ENCODE data around the gene SHROOM4.

The SHROOM4 gene

DNA sequence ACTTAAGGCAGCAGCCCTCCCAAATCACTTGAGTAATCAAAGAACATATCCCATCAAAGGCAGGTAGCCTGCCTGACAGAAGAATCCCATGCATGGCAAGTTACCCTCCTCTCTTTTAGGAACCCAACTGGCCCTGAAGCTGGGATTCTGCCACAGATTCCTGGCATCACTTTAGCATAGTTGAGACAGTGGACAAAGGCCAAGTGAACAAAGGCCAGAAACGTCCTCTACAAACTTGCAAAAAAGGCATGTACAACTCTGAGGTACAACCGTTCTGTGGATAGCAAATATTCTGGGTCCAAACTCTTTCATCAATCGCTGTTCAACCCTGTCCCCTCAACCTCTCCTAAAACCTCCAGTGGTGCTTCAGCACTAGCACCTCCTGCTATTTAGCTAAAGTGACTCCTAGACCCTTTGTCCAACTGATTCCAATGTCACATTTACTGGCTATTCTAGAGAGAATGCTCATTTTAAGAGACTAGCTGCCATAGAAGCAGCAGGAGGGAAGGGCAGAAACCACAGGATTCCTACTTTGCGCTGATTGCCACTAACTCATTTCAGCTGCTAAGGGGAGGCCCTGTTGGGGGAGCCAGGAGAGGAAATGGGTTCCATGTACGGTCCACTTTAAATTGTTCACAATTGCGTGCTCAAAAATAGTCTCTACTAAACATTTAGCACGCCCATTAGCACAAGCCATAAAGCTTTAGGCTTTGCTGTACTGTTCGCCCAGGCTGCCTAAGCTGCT lies 105.9 kb downstream of the SHROOM4 start:
- DNase-seq (ENCODE audit: low spot score): no peak

DNA sequence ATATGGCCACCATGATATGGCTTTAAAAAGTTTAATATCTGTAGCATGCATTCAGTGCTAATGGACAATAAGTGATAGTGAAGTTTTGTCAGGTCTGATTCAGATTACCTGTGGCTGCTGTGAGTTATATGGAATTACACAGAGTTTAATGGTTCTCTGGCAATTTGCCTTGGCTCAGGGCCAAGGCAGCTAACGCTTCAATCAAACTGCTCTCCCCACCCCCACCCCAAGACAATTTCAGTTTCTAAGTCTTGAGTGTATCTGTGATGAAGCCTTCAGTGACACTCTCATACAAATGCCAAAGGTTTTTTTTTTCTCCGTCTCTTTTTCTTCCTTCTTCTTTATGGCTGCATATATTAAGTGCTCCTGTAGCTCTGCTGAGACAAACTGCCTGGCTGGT lies 106.6 kb downstream of the SHROOM4 start:
- DNase-seq (ENCODE audit: low spot score): no peak

DNA sequence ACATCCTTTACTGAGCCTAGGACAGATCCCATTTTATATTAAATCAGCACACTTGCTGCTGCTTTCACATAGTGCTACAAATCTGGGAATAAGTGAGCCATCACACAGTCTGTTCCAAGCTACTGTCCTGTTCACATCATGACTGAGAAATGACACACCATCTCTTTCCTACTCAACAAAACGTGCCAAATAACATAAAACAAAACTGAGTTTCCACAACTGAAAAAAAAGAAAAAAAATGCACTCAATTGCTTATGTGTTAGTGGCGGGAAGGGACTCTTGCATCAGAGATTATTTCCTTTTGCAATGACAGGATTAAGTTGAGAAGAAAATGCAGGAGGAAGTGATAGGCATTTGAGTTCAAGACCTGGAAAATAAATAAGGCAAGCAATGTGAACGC lies 109.0 kb downstream of the SHROOM4 start:
- no peak for DNase-seq (ENCODE audit: low spot score)

DNA sequence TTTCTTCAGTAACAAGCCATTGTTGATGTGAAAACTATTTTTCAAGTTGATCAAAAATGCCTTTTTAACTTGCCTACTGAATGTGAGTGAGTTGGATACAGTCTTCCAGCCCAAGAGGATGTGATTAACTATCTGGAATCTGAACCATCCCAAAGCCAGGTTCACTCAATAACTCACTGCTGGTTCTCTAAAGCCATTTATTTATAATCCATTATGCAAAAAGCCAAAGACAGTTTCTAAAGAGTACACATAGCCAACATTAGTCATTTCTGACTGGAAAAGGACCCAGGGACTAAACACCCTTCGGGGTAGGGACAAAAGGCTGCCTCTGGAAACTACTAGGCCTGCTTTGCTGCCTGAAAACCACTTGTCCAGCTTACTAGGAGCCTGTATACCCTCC lies 109.6 kb downstream of the SHROOM4 start:
- DNase-seq (ENCODE audit: low spot score): peak; percentile 9

DNA sequence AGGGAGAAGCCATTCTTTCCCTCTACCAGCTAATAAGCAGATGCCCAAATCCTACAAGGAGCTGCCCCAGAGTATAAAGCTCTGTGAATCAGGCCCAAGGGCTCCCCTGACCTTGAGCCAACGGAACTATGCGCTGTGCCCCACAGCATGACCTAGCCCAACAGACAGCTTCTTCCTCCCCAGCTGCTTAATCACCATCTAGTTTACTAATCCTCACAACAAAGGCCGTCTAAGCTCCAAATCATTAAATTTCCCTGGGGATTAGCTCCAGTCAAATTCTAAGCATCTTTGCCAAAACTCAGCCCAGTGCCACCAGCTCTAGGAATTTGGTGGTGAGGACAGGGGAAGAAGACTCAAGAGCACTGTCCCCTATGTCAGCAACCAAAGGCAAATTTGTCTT lies 113.1 kb downstream of the SHROOM4 start:
- no peak for DNase-seq (ENCODE audit: low spot score)

DNA sequence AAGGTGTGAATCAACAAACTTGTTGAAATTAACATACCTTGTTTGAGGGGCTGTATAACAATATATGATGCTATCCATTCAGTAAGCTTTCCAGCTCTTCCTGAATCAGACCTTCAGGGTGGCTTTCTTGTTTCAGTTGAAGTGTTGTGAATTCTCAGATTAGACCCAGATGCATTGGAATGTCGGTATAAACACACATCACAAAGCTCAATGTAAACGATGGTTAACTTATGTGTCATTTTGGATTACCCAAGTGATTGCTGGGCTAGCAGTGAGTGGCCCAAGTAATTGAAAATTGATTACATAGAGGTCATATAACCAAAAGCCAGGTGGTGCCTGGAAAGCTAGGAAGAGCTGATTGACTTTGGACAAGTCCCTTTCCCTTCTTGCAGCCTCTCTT lies 115.0 kb downstream of the SHROOM4 start:
- no peak for DNase-seq (ENCODE audit: low spot score)

DNA sequence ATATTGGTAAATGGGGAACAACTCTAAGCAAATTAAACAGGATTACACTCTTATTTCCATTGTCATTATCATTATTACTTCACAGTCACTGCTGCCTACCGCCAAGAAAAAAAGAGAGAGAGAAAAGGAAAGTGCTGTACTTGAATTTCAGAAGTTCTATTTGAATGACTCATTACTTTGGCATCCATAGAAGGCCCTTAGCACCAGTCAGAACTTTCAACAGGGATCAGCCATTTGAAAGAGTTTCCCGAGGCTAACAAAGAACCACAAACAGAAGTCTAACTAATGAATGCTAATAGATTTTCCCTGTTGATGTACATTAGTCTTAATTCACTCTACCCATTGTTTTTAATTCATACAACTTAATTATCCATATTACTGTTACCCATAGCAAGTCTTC lies 116.3 kb downstream of the SHROOM4 start:
- DNase-seq (ENCODE audit: low spot score): peak; percentile 55

DNA sequence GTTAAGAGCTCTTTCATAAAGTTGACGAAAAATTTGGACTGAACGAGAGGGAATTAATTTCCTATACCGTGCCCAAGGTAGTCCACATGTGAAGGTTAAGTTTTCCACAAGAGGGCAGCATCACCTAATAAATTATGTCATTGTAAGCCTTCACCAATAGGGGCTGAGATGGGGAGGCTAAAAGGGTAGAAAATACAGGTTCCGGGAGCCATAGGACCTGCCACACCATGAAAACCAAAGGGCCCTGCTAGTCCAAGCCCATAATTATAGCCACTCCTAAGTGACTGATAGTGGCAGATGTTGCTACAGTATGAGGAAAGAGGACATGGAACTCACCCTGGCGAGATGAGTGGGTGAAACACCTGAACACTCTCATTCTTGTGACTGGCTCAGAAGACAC lies 122.2 kb downstream of the SHROOM4 start:
- peak; percentile 51 for DNase-seq (ENCODE audit: low spot score)

DNA sequence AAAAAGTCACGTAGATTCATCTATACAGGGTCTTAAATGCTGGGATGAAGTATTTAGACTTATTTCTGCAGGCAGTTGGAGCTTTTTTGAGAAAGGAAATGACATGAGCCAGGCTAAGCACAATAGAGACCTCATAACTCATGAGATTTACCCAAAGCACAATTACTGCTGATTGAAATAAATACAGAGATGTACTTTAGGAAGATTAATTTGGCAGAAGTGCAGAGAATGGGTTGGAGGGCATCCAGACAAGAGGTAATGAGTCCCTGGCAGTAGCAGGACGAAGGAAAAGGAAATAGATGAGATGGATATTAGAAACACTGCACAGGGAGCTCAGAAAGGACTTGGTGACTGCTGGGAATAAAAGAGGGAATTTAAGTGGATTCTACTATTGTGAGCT lies 129.1 kb downstream of the SHROOM4 start:
- no peak for DNase-seq (ENCODE audit: low spot score)

DNA sequence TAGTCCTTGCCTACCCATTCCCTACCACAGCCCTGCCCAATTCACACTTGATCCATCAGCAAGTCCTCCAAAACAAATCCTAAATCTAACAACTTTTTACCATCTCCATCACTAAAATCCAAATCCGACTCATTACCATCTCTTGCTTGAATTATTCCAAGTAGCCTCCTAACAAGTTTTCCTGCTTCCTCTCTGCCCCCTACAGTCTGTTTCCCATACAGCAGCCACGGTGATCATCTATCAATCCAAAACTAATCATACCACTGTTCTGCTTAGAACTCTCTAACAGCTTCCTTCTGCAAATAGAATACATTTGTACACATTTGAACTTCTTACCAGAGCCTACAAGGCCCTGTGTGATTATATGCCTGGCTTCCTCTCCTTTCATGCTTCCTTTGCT lies 133.0 kb downstream of the SHROOM4 start:
- no peak for DNase-seq (ENCODE audit: low spot score)

DNA sequence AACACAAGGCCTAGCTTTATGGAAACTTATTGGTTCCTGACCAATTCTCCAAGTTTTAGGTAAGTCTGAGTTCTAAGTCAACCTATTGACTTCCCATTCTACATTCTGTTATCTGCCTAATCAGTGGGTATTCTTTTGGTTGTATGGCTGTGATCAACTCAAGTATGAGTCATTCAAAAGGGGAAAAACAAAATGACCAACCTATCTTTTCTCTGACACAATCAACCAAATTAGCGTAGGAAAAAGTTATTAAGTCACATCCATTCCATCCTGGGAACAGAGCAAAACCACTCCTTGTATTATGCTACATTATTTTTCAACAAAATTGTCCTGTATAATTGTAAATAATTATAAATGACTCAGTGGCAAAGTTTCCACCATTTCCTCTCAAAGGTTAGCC lies 136.2 kb downstream of the SHROOM4 start:
- DNase-seq (ENCODE audit: low spot score): no peak

DNA sequence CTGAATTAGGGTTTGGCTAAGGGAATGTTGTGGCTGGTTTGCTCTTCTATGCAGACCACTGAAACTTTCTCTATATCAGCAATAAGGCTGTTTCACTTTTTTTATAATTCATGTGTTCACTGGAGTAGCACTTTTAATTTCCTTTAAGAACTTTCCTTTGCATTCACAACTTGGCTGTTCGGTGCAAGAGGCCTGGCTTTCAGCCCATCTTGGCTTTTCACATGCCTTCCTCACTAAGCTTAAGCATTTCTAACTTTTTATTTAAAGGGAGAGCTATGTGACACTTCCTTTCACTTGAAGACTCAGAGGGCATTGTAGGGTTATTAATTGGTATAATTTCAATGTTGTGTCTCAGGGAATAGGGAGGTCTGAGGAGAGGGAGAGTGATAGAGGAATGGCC lies 142.3 kb downstream of the SHROOM4 start:
- no peak for DNase-seq (ENCODE audit: low spot score)

DNA sequence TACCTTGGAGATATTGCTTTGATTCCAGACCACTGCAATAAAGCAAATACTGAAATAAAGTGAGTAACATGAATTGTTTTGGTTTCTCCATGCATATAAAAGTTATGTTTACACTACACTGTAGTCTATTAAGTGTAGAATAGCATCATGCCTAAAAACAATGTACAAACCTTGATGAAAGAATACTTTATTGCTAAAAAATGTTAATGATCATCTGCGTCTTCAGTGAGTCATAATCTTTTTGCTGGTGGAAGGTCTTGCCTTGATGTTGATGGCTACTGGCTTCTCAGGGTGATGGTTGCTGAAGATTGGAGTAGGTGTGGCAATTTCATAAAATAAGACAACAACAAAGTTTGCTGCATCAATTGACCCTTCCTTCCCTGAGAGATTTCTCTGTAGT lies 145.1 kb downstream of the SHROOM4 start:
- DNase-seq (ENCODE audit: low spot score): no peak

DNA sequence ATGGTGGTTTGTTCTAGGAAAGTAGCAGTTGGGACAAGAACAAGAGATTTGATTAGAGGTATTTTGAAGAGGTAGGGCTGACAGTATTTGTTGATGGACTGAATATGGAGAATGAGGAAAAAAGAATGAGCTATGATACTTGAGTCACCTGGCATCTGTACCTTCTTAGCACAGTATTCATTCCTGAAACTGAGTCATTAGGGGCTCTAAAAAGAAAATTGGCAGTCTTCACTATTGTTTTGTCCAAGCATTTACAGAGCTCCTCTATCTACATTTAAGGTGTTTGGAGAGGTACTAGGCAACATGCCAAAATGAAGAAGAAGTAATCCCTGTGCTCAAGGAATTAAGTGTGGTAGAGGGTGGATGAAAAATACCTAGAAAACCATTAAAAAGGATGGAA lies 165.8 kb downstream of the SHROOM4 start:
- DNase-seq (ENCODE audit: low spot score): no peak

DNA sequence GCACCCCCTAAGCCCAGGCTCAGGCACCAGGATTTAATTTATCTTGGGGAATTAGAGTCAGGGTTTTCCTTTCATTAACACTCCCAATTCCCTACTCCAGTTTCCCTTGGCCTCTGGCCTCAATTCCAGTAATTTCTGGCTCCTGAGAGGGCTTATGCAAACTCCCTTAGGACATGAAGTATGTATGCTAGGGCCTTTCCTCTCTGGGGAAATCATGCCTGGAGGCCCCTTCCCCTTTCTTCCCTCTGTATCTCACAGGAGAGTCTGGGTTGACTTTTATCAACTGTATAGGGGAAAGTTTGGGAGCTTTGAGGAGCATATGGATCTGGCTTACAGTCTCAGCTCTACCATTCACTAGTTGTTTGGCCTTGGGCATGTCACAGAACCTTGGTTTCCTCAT lies 169.5 kb downstream of the SHROOM4 start:
- DNase-seq (ENCODE audit: low spot score): no peak

DNA sequence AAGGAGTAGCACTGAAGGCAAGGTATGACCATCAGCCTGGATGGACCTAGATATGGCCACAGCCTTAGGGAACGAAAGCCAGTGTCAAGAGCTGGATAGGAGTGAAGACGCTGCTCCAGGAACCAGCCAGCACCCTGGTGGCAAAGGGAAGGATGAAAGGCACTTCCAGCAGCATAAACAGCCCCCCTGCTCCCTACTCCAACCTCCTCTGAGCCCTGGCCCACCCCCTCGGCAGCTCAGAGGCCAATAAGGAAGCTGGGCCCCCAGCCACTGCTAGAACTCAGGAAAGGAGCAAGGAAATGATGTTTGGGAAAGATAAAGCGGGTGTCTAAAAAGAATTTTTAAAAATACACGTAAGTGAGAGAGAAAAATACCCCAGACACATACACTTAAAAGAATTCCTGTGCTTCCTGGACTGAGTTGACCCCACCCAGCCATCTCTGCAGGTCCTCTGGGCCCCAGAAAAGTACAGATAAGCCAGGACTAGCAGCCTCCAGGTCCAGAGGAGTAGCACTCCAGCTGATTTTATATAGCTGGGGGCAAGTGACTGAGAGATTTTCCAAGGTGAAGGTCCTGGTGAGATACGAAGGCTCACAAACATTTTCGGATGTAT lies 170.4 kb downstream of the SHROOM4 start:
- no peak for DNase-seq (ENCODE audit: low spot score)

DNA sequence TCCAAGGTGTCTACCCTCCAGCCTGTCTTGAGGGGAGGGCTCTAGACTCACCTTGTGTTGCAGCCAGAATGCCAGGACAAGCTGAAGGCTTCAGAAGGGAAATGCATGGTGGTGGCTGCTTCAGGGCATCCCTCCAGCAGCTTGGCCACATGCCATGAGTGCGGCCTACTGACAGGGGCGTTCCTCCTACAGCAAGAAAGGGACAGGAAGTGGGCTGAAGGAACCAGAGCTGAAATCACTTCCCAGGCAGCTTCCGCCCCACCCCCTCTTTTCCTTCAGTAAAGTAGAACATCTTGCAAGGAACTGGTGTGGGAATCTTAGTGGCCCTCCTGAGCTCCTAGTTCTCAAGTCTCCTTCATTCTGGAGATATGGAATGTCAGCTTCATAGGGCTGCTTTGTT lies 175.9 kb downstream of the SHROOM4 start:
- no peak for DNase-seq (ENCODE audit: low spot score)

DNA sequence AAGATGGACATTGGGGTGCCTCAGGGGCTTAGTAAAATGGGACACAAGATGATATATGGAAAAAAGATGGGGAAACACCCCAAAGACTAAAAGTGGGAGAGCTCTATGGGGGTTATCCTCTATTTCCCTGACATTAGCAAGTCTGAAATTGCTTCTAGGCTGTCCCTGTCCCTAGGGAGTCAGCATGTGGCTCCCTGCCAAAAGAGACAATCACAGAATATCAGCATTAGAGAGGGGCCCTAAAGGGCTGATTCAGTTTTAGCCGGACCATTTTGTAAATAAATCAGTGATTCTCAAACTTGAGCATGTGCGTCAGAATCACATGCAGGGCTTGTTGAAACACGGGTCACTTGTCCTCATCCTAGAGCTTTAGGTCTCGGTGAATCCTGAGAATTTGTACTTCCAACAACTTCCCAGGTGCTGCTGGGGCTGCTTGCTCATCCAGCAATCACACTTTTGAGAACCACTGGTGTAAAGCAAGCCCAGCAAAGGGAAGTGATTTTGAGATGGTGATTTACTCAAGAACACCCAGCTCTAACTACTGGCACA lies 178.1 kb downstream of the SHROOM4 start:
- no peak for DNase-seq (ENCODE audit: low spot score)

DNA sequence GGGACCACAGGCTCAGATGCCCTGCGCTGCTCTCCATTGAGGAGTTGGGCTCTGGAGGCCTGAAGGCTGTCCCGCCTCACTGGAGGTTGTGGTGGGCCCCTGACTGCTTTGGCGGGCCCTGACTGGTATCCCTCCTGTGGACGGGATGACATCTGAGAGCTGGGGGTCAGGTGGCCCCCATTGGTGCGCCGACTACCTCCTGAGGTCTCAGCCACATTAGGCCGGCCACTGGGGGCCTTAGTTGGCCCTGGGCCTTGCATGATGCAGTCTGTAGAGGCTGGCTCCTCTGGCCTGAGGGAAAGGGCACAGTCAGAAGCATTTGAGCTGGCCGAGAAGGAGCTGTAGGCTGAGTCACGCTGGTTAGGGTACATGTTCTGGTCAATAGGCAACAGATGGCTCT lies 178.8 kb downstream of the SHROOM4 start:
- DNase-seq (ENCODE audit: low spot score): no peak

DNA sequence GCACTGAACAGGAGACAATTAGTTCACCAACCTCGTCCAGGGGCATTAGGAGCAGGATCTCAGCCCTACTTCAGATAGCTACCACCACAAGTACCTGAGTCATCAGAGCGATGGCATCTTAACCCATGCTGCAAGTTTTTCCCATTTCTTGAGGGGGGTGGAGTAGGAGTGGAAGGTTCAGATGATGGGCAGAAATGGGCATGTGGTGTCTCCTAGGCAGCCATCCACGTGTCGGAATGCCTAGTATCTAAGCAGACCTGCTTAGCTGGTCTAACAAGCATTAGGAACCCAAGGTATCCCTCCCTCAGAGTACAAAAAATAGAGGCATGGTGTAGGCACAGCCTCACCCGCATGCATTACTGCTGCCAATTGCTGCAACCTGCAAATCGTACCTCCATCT lies 184.2 kb downstream of the SHROOM4 start:
- no peak for DNase-seq (ENCODE audit: low spot score)

DNA sequence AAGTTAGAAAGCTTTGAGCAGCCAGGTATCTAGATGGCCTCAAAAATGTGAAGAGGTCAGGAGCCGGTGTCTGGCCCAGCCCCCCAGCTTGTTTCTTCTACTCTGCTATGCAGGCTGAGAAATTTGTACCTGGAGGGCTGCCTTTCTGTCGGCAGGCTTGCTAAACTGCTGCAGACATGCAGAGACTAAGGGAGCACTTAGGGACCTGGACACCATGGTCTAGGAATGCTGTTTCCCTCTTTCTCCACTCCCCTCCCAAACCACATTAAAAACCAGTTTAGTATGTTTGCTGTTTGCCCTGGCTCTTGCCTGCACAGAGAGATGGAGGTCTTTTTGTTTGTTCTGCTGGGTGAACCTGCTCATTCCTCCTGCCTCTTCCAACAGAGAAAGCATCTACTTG lies 186.3 kb downstream of the SHROOM4 start:
- no peak for DNase-seq (ENCODE audit: low spot score)

DNA sequence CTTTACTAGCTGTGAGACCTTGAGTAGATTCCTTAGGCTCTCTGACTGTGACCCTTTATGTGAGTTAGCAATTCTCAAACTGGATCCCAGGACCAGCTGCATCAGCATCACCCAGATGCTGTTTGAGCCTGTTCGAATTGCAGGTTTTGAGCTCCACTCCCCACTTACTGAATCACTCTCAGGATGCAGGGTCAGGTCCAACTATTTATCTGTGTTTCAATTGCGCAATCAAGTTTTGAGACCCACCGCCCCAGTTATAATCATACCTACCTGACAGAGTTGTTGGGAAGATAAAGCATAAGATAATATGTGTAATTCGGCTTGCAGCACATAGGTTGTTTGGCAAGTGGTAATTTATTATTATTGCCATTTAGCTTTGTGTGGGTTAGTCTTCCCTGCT lies 187.6 kb downstream of the SHROOM4 start:
- DNase-seq (ENCODE audit: low spot score): no peak

DNA sequence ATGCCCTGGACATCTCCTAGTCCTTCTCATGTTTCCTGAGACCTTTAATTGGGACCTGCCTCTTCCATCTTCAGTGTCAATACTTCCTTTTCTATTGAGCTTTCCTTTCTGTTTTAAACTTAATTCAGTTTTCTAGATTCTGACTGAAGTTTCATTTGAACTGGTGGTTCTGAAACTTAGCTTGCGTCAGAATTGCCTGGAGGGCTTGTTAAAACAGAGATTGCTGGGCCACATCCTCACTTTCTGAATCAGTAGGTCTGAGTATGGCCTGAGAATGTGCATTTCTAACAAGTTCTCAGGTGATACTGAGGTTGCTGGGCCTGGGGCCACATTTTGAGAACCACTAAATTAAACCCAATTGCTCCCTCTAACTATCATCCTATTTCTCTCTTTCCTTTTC lies 191.2 kb downstream of the SHROOM4 start:
- DNase-seq (ENCODE audit: low spot score): no peak

Measured in GM03348 (cell line).